Measurements from ENCODE around the gene ATP6V0C. TPM values are rescaled to one million over a fixed set of nuclear protein-coding genes. Genes with fewer than 3 reads are reported as not detected.

The ATP6V0C gene
- total and polyA plus RNA-seq, 2 of the 13 experiments (the other 11 are each of a cell fraction or from before 2014, with no cell fraction given), result 10.4 to 20.1 TPM

DNA sequence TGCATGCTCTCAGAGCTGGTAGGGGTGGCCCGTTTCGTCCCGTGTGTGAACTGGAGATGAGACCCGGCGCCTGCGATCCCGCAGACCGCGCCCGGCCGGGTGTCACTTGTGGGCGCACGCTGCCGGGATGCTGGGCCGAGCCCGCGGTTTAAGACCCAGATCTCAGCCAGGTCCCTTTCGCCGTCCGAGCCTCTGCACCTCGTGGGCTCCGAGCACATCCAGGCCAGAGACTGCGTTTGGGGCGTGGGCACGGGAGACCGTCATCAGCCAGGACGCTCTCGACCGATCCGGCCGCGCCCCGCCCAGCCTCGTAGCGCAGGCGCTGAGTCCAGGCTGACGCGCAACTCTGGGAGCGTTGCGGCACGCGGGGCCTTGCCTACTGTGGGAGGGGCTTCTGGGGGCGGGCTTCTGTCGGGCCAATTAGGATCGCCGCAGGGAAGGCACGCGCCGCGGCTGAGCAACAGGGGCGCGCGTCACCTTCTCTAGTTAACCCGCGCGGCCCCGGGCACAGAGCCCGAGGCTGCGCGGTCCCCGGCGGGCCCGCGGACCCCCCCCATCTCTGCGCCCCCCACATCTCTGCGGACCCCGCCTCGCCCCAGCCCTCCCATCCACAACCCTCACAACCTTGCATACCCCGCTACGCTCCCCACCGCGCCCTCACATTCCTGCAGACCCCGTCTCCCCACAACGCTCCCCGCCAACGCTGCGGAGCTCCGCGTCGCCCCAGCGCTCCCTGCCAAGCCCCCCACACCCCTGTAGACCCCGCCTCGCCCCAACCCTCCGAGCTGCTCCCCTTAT is 18.1 kb downstream of the ATP6V0C start (continued):
- peak; percentile 95; the same call in 1 of the 2 replicates for TF ChIP-seq ZNF326 (CRISPR knock-in tag; IDR thresholded peaks at IDR 0.05; ENCODE audit: borderline replicate concordance)
- peak; percentile 33; the same call in 1 of the 2 replicates for TF ChIP-seq RFXAP (CRISPR knock-in tag; IDR thresholded peaks at IDR 0.05; ENCODE audit: borderline replicate concordance)
- TF ChIP-seq SAFB2 (CRISPR knock-in tag; IDR thresholded peaks at IDR 0.05; ENCODE audit: borderline replicate concordance, low read depth), result peak; percentile 49
- peak; percentile 81 for TF ChIP-seq ZNF253 (CRISPR knock-in tag; IDR thresholded peaks at IDR 0.05; ENCODE audit: borderline replicate concordance)
- no peak for TF ChIP-seq BRCA1 (CRISPR knock-in tag; IDR thresholded peaks at IDR 0.05)
- no peak for TF ChIP-seq CHD2 (IDR thresholded peaks at IDR 0.05; ENCODE audit: low read depth, low read length)
- peak; percentile 62 for TF ChIP-seq POGZ (CRISPR knock-in tag; IDR thresholded peaks at IDR 0.05)
- no peak; the same call in 1 of the 2 replicates for TF ChIP-seq BCL6 (CRISPR knock-in tag; IDR thresholded peaks at IDR 0.05)
- peak; percentile 90 for TF ChIP-seq SAP130 (CRISPR knock-in tag; IDR thresholded peaks at IDR 0.05; ENCODE audit: low read depth)
- 0 out of 2 replicates have a peak, but pooled peaks have one; percentile 86 for TF ChIP-seq ZFP36L1 (CRISPR knock-in tag; IDR thresholded peaks at IDR 0.05)
- TF ChIP-seq HES4 (CRISPR knock-in tag; IDR thresholded peaks at IDR 0.05; ENCODE audit: borderline replicate concordance), result peak; percentile 30; the same call in 1 of the 2 replicates
- no peak for TF ChIP-seq NR2F6 (IDR thresholded peaks at IDR 0.05)
- TF ChIP-seq NR2F6 (CRISPR knock-in tag; IDR thresholded peaks at IDR 0.05), result 0 out of 2 replicates have a peak, but pooled peaks have one; percentile 46
- TF ChIP-seq YEATS4 (CRISPR knock-in tag; IDR thresholded peaks at IDR 0.05; ENCODE audit: borderline replicate concordance), result peak; percentile 74
- TF ChIP-seq, protein P1, sequence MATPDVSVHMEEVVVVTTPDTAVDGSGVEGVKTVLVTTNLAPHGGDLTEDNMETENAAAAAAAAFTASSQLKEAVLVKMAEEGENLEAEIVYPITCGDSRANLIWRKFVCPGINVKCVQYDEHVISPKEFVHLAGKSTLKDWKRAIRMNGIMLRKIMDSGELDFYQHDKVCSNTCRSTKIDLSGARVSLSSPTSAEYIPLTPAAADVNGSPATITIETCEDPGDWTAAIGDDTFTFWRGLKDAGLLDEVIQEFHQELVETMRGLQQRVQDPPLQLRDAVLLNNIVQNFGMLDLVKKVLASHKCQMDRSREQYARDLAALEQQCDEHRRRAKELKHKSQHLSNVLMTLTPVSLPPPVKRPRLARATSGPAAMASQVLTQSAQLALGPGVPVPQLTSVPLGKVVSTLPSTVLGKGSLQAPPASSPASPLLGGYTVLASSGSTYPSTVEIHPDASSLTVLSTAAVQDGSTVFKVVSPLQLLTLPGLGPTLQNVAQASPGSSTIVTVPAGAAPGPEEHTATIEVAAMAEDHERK (CRISPR knock-in tag; IDR thresholded peaks at IDR 0.05; ENCODE audit: low read depth), result no peak
- TF ChIP-seq FOXM1 (CRISPR knock-in tag; IDR thresholded peaks at IDR 0.05), result no peak
- TF ChIP-seq, protein P2, sequence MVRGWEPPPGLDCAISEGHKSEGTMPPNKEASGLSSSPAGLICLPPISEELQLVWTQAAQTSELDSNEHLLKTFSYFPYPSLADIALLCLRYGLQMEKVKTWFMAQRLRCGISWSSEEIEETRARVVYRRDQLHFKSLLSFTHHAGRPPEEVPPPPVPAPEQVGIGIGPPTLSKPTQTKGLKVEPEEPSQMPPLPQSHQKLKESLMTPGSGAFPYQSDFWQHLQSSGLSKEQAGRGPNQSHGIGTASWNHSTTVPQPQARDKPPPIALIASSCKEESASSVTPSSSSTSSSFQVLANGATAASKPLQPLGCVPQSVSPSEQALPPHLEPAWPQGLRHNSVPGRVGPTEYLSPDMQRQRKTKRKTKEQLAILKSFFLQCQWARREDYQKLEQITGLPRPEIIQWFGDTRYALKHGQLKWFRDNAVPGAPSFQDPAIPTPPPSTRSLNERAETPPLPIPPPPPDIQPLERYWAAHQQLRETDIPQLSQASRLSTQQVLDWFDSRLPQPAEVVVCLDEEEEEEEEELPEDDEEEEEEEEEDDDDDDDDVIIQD (CRISPR knock-in tag; IDR thresholded peaks at IDR 0.05; ENCODE audit: low read depth), result no peak
- TF ChIP-seq TOE1 (CRISPR knock-in tag; IDR thresholded peaks at IDR 0.05), result no peak
- TF ChIP-seq ATF1 (CRISPR knock-in tag; IDR thresholded peaks at IDR 0.05), result no peak
- TF ChIP-seq ZBTB42 (CRISPR knock-in tag; IDR thresholded peaks at IDR 0.05), result no peak
- TF ChIP-seq MIXL1 (CRISPR knock-in tag; IDR thresholded peaks at IDR 0.05), result no peak
- TF ChIP-seq NCOR1 (IDR thresholded peaks at IDR 0.05; ENCODE audit: borderline replicate concordance, low read length), result no peak
- no peak for TF ChIP-seq HDAC6 (IDR thresholded peaks at IDR 0.05; ENCODE audit: low read depth, low read length)
- TF ChIP-seq, protein P3, sequence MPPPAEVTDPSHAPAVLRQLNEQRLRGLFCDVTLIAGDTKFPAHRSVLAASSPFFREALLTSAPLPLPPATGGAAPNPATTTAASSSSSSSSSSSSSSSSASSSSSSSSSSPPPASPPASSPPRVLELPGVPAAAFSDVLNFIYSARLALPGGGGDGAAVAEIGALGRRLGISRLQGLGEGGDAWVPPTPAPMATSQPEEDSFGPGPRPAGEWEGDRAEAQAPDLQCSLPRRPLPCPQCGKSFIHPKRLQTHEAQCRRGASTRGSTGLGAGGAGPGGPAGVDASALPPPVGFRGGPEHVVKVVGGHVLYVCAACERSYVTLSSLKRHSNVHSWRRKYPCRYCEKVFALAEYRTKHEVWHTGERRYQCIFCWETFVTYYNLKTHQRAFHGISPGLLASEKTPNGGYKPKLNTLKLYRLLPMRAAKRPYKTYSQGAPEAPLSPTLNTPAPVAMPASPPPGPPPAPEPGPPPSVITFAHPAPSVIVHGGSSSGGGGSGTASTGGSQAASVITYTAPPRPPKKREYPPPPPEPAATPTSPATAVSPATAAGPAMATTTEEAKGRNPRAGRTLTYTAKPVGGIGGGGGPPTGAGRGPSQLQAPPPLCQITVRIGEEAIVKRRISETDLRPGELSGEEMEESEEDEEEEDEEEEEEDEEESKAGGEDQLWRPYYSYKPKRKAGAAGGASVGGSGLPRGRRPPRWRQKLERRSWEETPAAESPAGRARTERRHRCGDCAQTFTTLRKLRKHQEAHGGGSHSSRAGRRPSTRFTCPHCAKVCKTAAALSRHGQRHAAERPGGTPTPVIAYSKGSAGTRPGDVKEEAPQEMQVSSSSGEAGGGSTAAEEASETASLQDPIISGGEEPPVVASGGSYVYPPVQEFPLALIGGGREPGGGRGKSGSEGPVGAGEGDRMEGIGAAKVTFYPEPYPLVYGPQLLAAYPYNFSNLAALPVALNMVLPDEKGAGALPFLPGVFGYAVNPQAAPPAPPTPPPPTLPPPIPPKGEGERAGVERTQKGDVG (CRISPR knock-in tag; IDR thresholded peaks at IDR 0.05; ENCODE audit: borderline replicate concordance), result peak; percentile 78; the same call in 1 of the 2 replicates
- TF ChIP-seq ZNF256 (CRISPR knock-in tag; conservative IDR thresholded peaks at IDR 0.05), result no peak
